DMS 273 (cell line): ENCODE results near the gene CNOT6.
A peak's percentile ranks its signal among the peaks of the same experiment; 100 is the strongest.
"Not testable (repeated sequence)": the region's sequence is repeated elsewhere in the genome, so short reads cannot be mapped to it uniquely, and the experiment has no call there.

Source experiments
- DNase-seq: peaks from one replicate; lab custom pipeline; 2025; ENCODE audit not compliant: unreplicated experiment; lab: John Stamatoyannopoulos, UW

Gene CNOT6

DNA sequence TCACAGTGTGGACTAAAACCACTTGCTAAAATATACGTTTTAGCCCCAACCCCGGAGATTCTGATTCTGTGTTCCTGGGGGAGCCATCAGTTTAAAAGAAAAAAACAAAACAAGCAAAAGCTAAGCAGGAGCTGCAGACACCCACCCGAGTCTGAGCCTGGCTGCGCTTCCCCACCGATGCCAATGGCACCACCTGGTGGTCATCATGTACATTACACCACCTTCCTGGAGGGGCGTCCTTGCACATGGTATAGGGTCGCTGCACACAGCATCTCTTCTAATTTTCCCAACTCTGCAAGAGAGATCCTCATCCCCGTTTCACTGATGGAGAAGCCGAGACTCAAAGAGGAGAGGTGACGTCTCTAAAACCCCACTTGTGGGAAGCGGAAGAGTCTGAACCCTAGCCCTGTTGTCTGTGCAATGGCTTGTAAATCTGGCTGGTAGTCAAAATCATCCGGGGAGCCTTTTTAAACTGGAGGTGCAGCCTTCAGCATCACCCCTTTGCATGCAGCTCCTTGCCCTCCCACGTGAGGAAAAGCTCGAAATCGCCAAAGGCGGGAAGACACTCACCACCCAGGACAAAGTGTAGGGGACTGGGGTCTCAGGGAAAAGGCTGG, 23.1 kb upstream of the CNOT6 start:
- peak; percentile 81 for DNase-seq

DNA sequence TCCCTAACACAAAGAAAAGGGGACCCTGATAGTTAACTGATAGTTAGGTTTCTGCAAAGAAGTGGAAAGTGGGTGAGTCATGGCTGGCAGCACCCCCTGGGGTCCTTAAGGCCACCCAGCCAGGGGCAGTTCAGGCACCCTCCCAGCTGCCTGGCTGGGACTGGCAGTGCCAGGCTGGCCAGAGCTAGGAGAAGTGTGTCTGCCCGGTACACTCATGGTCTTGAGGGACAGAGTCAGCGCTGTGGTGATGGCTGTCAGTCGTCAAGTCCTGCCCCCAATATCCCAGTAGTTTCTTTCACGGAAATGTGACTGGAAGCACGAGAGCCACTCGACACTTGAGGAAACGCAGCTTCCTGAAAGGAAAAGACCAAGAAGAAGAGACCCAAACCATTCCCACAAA, 22.3 kb upstream of the CNOT6 start:
- DNase-seq = no peak

DNA sequence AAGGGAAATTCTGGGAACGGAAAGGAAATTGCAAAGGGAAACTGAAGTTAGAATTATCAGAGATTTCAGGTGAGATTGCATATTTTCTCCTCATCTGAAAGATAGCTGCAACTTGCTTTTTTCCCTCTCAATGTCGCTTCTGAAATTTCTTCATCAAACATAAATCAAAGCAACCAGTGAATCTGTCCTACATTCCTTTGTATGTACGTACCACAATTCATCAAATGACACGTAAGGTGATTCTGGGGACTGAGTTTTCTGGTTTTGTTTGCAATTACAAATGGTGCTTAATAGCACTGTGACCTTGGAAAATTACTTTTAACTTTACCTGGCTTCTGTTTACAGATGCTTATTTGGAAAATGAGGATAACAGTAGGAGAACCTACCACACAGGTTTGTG, 21.9 kb upstream of the CNOT6 start:
- no peak for DNase-seq

DNA sequence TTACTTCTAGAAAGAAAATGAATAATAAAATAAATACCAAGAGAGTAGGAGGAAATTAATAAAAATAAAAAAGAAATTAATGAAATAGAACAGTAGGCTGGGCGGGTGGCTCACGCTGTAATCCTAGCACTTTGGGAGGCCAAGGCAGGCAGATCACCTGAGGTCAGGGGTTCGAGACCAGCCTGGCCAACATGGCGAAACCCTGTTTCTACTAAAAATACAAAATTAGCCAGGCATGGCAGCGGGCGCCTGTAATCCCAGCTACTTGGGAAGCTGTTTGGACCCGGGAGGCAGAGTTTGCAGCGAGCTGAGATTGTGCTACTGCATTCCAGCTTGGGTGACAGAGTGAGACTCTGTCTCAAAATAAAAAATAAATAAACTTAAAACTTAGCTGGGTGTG, 20.8 kb upstream of the CNOT6 start:
- DNase-seq = not testable (repeated sequence)

DNA sequence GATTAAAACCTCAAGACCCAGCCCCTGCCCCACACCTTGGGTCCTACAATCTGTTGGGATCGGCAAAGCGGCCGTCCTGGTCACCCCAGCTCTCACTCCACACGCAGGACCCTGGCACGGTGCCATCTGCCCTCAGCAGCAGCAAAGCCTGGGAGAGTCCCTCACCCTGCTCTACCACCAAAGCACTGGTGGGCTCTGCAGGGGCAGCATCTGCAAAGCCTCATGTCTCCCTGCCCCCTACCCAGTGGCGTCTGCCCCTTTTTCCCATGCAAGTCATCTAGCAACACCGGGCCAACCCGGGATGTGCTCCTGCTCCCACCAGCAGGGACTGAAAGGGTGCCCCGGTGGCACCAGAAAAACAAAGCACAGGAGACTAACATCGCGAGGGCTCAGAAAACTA, 19.6 kb upstream of the CNOT6 start:
- DNase-seq = no peak

DNA sequence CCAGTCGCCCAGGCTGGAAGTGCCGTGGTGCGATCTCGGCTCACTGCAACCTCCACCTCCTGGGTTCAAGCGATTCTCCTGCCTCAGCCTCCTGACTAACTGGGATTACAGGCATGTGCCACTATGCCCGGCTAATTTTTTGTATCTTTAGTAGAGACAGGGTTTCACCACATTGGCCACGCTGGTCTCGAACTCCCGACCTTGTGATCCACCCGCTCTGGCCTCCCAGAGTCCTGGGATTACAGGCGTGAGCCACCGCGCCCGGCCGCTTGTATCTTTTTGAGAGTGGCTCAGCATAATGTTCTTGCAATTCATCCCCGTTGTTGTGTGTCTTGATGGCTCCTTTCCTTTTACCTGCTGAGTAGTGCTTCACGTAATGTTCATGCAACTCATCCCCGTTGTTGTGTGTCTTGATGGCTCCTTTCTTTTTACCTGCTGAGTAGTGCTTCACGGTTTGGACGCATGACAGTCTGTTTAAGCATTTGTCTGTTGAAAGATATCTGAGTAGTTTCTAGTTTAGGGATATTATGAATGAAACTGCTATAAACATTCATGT, 18.1 kb upstream of the CNOT6 start:
- not testable (repeated sequence) for DNase-seq

DNA sequence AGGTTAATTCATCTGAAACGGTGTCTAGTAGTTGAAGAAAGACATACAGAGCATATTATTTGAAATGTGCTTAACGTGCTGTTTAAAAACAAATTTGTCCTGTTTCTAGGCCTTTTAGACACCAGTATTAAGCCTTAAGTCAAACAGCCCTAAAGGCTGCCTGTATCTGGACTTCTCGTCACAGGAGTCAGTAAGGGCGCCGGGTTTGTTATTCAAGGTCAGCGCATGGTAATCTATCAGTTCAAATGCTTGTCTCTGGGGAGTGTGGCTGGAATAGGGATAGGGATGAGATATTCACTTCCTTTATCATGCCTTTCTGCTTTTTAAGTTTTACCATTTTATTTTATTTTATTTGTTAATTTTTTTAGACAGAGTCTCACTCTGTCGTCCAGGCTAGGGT, 9.4 kb upstream of the CNOT6 start:
- DNase-seq = no peak

DNA sequence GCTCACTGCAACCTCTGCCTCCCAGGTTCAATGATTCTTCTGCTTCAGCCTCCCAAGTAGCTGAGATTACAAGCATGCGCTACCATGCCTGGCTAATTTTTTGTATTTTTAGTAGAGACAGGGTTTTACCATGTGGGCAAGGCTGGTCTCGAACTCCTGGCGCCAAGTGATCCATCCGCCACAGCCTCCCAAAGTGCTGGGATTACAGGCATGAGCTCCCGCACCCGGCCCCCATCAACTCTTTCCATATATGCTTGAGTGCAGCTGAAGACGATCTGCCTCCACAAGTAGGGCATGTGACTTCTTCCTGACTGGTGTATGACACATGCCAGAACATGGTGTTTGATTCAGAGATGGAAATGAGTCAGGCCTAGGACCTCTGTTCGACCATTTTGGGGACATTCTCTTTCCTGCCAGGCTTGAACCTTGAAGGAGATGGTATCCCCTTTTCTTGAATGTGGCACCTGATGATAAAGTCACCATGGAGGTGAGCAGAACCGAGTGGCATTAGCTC, 7.5 kb upstream of the CNOT6 start:
- no peak for DNase-seq

DNA sequence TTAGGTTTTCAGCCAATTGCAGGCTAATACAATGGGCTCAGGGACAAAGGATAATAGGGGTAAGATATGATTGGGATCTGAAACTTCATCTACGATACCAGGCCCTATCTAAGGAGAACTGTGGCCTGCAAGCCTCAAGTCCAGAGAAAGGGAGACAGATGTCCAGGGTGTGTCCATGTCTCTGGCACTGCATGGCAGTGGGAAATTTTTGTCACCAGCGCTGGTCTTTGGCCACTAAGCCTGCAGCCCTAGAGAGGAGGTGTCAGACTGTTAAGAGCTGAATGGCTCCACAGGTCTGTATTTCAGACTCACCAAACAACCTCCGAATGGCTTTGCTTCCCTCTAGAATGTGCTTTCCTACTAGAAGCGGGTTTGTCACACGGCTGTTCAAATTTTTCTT, 6.6 kb upstream of the CNOT6 start:
- no peak for DNase-seq

DNA sequence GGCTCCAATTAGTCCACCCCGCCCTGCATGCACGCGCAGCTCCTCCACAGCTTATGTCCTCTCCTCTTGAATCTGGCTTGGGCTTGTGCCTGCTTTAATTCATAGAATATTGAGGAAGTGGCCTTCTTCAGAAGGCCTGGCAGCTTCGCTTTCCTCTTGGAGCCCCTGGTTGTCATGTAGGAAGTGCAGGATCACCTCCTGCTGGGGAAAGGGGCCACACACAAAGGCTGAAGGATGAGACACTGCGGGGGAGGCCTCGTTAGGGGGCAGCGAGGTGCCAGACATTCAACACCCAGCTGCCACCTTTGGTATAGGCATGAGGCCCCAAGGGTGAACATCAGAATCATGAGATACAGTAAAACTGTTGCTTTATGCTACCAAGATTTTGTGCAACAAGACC, 2.7 kb upstream of the CNOT6 start:
- DNase-seq = peak; percentile 29

DNA sequence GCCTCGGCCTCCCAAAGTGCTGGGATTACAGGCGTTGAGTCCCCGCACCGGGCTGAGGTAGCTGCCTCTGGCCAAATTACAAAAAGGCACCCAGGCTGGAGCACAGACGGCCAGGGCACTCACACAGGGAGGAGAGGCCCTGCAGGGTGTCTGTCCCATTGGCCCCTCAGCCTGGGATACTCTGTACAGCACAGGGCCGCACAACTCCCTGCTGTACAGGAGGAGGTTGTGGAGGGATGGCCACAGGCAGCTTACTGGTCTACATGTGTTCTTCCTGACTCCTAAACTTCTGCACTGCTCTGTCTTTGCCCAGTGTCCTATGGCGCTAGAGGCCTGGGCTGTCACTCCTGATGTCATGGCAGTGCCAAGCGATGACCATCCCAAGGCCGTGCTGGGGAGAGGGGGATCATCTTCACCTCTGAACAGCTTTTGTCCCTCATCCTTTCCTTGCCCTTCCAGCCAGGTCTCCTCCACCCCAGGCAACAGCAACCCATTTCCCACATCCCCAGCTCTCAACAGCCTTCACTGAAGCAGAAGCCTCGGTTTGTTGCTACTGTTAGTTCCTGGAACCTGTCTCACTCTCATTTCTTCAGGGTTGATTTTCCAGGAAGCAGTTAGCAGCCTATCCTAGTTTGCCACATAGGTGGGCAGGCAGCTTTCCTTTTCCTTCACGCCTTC, 1.8 kb upstream of the CNOT6 start:
- no peak for DNase-seq

DNA sequence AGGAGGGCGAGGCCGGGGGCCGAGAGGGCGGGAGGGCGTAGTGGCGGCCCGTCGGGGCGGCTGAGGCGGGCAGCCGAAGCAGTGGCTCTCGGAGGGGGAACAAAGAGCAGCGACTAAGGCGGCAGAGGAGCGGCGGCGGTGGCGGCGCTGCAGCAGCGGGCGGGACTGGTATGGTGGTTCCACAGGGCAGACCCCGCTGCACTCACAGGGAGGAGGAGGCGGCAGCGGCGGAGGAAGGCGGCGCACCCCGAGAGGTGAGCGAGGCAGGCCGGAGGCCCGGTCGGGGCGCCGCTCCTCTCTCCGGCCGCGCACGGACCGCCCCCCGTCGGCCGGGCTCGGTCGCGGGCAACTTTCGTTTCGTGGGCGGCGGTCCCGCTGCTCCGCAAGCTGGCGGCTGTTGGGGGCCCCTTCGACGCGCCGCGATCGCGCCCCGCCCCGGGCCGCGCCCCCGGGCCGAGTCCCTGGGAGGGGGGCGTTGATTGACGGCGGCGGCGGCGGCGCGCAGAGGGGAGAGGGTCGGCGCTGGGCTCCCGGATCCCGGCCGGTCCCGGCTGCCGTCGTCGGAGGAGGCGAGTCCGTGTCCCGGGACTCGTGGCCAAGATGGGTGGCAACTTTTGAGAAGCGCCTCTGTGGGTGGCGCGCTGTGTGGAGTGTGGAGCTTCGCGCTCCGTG, 467 bp downstream of the CNOT6 start:
- DNase-seq = peak; percentile 69

DNA sequence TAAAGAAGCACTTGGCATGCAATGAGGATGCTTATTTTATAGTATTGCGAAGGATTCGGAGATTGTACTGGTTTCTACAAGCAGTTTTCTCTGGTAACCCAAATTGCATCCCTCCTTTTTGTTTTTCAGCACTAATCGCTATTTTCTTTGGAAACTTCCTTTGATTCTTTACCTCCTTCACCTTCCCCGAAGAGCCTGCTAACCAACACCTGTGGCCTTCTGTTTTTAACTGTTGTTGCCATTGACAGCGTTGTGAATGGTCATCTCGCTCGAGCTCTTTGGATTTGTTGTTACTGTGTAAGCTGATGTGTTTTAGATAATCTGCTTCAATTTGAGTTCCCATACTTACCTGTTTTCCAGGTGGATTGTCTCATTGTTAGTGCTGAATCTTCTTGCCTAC, 1.1 kb downstream of the CNOT6 start:
- peak; percentile 37 for DNase-seq

DNA sequence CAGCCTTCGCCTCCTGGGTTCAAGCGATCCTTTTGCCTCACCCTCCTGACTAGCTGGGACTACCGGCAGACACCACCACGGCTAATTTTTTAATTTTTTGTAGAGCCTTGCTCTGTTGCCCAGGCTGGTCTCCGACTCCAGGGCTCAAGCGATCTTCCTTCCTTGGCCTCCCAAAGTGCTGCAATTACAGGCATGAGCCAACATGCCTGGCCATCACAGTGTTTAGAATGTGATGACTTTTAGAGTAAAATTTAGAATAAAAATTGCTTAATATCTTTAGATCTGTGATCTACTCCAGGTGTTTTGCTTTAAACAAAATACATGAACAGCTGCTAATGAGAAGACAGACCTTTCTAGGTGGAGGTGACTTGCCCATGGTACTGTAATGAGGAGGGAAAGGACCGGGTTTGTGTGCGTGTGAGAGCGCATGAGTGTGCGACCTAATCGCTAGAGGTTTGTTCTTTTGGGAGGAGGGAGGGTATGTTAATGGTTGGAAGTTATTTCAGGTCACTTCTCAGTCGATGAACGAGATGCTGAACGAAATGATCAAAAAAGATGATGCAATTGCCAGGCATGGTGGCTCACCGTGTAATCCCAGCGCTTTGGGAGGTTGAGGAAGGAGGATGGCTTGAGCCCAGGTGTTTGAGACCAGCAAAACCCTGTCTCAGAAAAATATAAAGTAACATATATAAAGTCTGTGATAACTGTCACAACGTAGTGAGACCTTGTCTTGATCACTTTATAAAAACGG, 2.0 kb downstream of the CNOT6 start:
- no peak for DNase-seq

DNA sequence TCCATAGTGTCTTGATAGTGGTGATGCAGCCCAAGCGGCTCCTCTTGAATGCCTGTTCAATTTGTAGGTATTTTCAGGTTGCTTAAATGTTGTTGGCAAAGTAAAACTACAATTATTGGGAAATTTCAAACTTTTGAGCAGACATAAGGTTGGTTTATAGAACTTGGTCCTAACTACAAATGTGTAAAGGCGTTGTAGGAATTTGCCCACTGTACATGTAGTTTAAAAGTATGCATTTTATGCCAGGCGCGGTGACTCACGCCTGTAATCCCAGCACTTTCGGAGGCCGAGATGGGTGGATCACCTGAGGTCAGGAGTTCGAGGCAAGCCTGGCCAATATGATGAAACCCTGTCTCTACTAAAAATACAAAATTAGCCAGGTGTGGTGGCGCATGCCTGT, 2.6 kb downstream of the CNOT6 start:
- not testable (repeated sequence) for DNase-seq

DNA sequence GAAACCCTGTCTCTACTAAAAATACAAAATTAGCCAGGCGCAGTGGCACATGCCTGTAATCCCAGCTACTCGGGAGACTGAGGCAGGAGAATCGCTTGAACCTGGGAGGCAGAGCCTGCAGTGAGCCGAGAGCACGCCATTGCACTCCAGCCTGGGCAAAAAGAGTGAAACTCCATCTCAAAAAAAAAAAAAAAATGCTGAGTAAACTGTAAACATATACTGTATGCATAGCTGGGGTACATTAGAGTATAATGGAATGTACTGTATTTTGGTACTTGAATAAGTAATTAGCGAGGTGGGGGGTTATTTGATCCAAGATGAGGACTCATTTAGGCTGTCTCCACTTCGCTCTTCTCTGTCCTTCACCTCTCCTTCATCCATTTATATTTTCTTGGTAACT, 3.7 kb downstream of the CNOT6 start:
- not testable (repeated sequence) for DNase-seq

DNA sequence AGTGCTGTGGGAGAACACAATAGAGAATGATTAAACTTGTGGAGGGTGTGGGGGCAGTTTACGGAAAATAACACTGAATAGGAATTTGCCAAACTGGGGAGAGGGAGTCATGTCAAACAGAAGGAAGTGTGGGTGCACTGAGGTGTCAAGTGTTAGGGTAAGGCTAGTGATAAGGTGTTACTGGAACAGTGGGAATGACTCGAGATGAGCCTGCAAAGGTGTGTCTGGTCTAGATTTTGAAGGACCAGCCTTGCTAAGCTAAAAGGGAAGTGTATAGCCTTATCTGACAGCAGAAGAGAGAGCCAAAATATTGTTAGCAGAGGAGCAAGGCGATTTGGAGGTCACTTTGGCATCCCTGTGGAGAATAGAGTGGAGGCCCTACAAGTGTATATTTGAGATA, 4.2 kb downstream of the CNOT6 start:
- DNase-seq = no peak

DNA sequence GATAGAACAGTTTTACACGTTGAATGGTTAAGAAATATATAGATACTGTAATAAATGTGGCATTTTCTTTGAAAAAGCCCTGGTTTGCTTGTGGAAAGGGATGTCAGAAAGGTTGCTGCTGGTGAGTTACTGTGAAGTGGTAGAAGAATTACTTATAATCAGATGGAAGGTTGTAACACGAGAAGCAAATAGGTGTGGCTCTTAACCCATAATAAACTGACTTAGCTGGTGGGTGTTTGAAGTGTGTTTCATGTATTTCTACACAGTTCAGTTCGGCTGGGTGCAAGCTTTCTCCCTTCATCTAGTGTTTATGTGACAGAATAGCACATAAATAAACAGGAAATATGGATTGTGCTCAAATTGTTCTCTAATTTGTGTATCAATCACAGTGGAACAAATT, 5.5 kb downstream of the CNOT6 start:
- no peak for DNase-seq

DNA sequence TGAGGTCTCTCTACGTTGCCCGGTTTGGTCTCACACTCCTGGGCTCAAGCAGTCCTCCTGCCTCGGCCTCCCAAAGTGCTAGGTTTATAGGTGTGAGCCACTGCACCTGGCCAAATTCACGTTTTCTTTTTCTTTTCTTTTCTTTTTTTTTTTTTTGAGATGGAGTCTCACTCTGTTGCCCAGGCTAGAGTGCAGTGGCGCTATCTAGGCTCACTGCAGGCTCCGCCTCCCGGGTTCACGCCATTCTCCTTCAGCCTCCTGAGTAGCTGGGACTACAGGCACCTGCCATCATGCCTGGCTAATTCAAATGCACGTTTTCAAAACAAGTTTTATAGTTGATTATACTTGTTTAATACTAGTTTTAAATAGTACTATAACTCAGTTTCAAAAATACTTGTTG, 6.1 kb downstream of the CNOT6 start:
- DNase-seq = not testable (repeated sequence)

DNA sequence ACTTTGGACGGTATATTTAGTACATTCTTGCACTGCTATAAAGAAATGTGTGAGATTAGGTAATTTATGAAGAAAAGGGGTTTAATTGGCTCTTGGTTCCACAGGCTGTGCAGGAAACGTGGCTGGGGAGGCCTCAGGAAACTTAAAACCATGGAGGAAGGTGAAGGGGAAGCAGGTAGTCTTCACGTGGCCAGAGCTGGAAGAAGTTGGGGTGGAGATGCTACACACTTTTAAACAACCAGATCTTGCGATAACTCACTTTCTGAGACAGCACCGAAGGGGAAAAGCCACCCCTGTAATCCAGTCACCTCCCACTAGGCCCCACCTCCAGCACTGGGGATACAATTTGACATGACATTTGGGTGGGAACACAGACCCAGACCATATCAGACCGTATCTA, 13.5 kb downstream of the CNOT6 start:
- DNase-seq = no peak

DNA sequence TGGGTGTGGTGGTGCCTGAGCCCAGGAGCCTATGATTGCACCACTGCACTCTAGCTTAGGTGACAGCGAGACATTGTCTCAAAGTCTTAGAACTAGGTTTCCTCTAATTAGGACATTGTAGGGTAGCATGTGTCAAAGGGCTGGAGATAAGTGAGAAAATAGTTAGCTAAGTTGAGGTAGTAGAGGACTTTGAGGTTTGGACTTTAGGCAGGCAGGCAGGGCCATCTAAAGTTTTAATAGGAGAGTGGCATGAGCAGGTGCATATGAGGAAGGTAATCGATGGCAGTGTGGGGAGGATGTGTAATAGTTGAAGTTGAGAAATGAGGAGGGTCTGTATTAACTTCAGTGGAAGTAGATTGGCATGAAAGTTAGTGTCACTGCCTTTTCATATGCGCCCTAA, 21.1 kb downstream of the CNOT6 start:
- DNase-seq = no peak
